ENCODE measurements around the gene ASAP3. TPM values are rescaled to one million over a fixed set of nuclear protein-coding genes. Genes with fewer than 3 reads are reported as not detected.
A peak's percentile ranks its signal among the peaks of the same experiment; 100 is the strongest.

The ASAP3 gene
- total and polyA plus RNA-seq, 2 of the 13 experiments (the other 11 are each of a cell fraction or from before 2014, with no cell fraction given) = 32.6 to 37.0 TPM

DNA sequence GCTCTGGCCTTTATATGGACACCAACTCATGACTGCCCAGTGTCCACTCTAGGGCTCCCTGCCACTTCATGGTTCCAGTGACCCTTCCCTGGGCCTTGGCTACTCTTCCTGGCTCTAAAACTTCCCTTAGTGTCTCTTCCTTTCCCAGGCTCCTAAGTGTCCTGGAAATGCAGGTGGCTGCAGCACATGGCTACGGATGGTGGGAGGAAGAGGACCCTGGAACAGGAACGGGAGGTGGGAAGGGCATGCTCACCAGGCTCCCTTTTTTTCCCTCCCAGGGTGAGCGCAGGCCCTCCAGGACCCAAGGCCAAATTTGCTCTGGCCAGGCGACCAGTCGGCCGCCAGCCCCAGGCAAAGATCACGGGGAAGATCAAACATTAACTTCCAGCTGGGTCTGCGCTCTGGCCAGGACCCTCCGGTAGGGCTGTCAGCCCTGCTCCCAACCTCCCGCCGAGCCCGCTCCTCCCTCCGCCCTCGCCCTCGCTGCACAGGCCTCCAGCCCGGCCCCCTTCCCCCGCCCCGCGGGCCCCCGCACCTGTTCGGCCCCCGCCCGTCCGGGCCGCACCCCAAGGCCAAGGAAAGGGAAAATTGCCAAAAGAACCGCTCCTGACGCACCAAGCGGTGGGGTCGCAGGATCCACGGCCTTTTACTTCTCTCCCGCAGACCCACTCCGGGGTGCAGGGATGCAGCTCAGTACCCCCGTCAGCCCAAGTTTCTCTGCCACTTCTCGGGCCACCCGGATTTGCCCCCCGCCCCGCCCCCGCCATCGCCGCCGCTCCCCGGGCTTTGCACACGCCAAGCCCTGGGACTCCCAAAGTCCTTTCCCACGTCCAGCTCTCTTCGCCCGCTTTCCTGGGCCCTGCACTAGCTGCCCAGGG, 60.3 kb downstream of the ASAP3 start (continued):
- TF ChIP-seq MAZ (IDR thresholded peaks at IDR 0.05; ENCODE audit: borderline replicate concordance, low read depth, low read length) (peak; percentile 41; the same call in 1 of the 2 replicates), MAZ (CRISPR knock-in tag; IDR thresholded peaks at IDR 0.05; ENCODE audit: low read depth) (peak; percentile 43), PPARG (CRISPR knock-in tag; conservative IDR thresholded peaks at IDR 0.05) (0 out of 2 replicates have a peak, but pooled peaks have one; percentile 28), HOXA3 (CRISPR knock-in tag; IDR thresholded peaks at IDR 0.05) (peak; percentile 53; the same call in 1 of the 2 replicates), JARID2 (CRISPR knock-in tag; IDR thresholded peaks at IDR 0.05; ENCODE audit: insufficient replicate concordance) (no peak), DMAP1 (CRISPR knock-in tag; IDR thresholded peaks at IDR 0.05) (peak; percentile 61), AGO2 (optimal IDR thresholded peaks at IDR 0.05; ENCODE audit: low read depth, low read length) (no peak), ZBTB43 (CRISPR knock-in tag; conservative IDR thresholded peaks at IDR 0.05) (0 out of 2 replicates have a peak, but pooled peaks have one; percentile 25), SMAD3 (CRISPR knock-in tag; IDR thresholded peaks at IDR 0.05) (peak; percentile 69; the same call in 1 of the 2 replicates), ATM (IDR thresholded peaks at IDR 0.05; ENCODE audit: borderline replicate concordance) (no peak), ZKSCAN8 (CRISPR knock-in tag; IDR thresholded peaks at IDR 0.05; ENCODE audit: borderline replicate concordance) (no peak), ZNF552 (CRISPR knock-in tag; IDR thresholded peaks at IDR 0.05; ENCODE audit: borderline replicate concordance) (no peak), ZNF547 (CRISPR knock-in tag; IDR thresholded peaks at IDR 0.05) (0 out of 2 replicates have a peak, but pooled peaks have one; percentile 55), ZKSCAN1 (IDR thresholded peaks at IDR 0.05; ENCODE audit: low read length) (0 out of 2 replicates have a peak, but pooled peaks have one; percentile 4)
- TF ChIP-seq, protein P1, sequence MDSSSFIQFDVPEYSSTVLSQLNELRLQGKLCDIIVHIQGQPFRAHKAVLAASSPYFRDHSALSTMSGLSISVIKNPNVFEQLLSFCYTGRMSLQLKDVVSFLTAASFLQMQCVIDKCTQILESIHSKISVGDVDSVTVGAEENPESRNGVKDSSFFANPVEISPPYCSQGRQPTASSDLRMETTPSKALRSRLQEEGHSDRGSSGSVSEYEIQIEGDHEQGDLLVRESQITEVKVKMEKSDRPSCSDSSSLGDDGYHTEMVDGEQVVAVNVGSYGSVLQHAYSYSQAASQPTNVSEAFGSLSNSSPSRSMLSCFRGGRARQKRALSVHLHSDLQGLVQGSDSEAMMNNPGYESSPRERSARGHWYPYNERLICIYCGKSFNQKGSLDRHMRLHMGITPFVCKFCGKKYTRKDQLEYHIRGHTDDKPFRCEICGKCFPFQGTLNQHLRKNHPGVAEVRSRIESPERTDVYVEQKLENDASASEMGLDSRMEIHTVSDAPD (CRISPR knock-in tag; IDR thresholded peaks at IDR 0.05) = 0 out of 2 replicates have a peak, but pooled peaks have one; percentile 42
- TF ChIP-seq, protein P2, sequence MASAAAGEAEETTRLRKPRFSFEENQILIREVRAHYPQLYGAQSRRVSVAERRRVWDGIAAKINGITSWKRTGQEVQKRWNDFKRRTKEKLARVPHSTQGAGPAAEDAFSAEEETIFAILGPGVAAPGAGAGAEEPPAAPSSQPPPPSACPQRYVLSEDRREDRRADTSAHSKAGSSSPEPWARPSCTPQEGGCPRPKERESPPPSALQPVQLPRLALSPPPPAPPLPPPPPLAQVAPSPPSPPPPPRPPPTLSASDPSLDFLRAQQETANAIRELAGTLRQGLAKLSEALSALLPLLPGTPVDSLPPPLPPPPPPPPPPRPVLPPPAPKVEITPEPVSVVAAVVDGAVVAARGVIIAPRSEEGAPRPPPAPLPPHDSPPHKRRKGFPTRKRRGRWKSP (CRISPR knock-in tag; IDR thresholded peaks at IDR 0.05) = peak; percentile 17; the same call in 1 of the 2 replicates
- TF ChIP-seq, protein P3, sequence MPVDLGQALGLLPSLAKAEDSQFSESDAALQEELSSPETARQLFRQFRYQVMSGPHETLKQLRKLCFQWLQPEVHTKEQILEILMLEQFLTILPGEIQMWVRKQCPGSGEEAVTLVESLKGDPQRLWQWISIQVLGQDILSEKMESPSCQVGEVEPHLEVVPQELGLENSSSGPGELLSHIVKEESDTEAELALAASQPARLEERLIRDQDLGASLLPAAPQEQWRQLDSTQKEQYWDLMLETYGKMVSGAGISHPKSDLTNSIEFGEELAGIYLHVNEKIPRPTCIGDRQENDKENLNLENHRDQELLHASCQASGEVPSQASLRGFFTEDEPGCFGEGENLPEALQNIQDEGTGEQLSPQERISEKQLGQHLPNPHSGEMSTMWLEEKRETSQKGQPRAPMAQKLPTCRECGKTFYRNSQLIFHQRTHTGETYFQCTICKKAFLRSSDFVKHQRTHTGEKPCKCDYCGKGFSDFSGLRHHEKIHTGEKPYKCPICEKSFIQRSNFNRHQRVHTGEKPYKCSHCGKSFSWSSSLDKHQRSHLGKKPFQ (CRISPR knock-in tag; IDR thresholded peaks at IDR 0.05; ENCODE audit: insufficient replicate concordance) = peak; percentile 50
- TF ChIP-seq, protein P4, sequence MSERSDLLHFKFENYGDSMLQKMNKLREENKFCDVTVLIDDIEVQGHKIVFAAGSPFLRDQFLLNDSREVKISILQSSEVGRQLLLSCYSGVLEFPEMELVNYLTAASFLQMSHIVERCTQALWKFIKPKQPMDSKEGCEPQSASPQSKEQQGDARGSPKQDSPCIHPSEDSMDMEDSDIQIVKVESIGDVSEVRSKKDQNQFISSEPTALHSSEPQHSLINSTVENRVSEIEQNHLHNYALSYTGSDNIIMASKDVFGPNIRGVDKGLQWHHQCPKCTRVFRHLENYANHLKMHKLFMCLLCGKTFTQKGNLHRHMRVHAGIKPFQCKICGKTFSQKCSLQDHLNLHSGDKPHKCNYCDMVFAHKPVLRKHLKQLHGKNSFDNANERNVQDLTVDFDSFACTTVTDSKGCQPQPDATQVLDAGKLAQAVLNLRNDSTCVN (CRISPR knock-in tag; IDR thresholded peaks at IDR 0.05; ENCODE audit: borderline replicate concordance) = 0 out of 2 replicates have a peak, but pooled peaks have one; percentile 53

Data from HepG2 (cell line).